Inflammatory macrophage treated with lipopolysaccharide for 1 hour (primary cell): Measurements from ENCODE around the gene GRK5.
A peak's percentile ranks its signal among the peaks of the same experiment; 100 is the strongest.

Experiments used
- DNase-seq, 2 donors: peaks; one replicate each; pipeline ENCODE4 v3.0.0-alpha.2; 2020 to 2022

Gene GRK5

GRCh38 chr10:119279441-119279840, 72.1 kb downstream of the GRK5 start:
- no peak for DNase-seq

DNA sequence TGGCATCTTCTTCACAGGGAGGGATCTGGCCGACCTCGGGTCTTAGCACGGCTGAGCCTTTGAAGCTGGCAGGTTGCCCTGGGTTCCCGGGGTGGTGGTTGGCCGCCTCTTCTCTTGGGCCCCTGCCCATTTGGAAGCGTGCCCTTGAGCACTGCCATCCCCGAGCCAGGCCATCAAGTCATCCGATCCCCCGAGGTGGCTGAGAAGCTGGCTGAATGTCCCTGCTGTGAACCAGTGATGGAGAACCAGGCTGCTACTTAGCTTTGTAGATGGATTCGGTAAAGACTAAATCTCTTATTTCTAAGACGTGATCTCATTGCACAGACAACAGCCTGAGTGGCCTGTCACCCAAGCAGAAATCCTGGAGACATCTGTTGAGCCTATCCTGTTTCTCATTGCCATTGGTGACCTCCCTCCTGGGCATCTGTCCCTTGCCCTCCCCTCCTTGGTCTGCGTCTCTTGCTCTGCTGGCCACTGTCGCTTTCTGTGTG, 74.3 kb downstream of the GRK5 start:
- DNase-seq = no peak

GRCh38 chr10:119282446-119282845, 75.1 kb downstream of the GRK5 start:
- no peak for DNase-seq

GRCh38 chr10:119283387-119283786, 76.0 kb downstream of the GRK5 start:
- no peak for DNase-seq

DNA sequence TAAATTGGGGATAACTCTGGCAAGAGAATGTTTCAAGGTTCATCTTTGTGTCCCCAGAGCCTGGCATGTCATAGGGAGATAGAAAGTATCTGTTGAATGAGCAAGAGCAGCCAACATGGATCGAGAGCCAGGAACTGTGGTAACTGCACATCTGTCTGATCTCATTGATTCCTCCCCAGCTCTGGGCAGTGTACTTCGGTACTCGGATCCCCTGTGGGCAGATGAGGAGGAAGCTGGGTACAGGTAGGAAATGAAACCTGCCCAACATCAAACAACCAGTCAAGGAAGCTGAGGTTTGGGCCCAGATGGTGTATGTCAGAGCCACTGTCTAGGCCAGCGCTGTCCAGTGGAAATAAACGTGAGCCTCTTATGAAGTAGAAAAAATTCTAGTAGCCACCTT, 76.4 kb downstream of the GRK5 start:
- no peak for DNase-seq

- no peak for DNase-seq
These were observed 77.3 kb downstream of the GRK5 start for GRCh38 chr10:119284679-119285096.

DNA sequence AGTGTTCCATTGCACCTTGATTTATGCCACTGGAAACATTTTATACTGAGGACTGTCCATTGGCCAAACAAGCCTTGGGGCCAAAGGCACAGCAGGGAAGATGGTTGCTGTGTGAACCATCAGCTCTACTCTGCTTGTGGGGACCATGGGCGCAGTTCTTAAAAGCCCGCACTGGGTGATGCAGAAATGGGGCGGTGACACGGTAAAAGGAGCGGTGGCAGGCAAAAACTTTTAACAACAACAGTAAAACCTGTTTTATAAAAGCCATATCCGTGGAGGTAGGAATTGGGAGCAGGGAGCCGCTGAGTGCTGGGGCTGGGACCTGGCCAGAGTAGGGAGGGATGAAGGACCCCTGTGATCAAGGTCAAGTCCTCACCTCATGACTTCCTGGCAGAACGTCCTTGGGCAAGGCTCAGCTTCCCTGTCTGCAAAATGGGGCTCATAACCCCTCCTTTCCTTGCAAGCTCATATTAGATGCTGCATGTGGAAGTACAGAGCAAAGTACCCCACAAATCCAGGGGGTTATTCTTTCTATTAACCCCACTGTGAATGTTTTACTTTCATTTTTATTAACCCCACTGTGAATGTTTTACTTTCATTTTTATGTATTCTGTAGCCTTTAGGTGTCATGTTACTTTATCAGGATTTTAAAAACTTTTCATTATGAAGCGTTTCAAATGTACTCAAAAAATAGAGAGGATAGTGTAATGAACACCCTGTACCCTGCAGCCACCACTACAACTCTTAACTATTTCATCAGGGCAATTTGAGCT, 78.3 kb downstream of the GRK5 start:
- DNase-seq = no peak

GRCh38 chr10:119286516-119286915, 79.1 kb downstream of the GRK5 start:
- no peak for DNase-seq

DNA sequence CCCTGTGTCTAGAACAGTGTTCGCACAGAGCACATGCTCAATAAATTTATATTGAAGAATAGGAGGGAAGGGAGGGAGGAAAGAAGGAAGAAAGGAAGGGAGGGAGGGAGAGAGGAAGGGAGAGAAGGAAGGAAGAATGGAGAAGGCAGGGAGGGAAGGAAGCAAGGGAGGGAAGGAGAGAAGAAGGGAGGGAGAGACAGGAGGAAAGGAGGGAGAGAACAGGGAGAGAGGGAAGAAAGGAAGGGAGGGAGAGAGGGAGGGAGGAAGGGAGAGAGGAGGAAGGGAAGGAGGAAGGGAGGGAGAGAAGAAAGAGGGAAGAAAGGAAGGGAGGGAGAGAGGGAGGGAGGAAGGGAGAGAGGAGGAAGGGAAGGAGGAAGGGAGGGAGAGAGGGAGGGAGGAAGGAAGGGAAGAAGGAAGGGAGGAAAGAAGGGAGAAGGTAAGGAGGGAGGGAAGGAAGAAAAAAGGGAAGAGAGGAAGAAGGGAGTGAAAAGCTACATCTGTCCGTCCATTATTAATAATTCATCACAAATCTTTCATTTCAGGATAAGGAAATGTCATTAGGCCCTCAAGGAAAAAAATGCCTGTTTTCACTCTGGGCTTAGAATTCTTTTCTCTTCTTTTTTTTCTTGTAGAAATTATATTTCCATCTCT, 79.7 kb downstream of the GRK5 start:
- DNase-seq = no peak

GRCh38 chr10:119288574-119289001, 81.2 kb downstream of the GRK5 start:
- no peak for DNase-seq

DNA sequence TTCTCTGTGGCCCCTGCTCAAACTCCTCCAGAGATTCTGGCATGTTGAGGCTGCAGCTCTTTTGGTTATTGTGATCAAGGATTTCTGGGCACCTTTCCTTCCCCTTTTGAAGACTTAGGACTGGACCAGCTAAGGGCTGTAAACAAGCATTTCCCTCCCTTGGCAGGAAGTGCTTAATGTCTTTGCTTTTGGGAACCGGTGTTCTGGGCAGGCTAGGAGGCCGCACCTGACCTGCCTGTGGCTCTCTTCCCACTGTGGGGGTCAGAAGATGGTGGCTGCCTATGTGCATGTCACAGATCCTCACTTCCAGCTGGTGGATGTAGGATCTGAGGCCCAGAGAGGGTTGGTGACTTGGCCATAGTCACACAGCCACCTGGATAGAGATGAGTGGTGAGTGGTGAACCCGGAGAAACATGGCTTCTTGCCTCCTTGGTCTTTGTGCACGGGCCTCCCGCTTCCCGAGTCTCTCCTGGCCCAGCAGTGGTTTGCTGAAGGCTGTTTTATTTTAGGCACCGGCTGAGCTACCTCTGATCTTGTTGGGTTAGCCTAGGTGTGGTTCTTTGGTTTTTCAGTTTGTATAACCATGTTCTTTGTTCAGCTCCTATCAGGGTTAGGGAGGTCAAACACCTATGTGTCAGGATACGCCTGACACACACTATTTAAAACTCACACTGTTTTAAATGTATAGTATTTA, 82.0 kb downstream of the GRK5 start:
- peak in 1 of 2 donors; percentile 9 for DNase-seq

DNA sequence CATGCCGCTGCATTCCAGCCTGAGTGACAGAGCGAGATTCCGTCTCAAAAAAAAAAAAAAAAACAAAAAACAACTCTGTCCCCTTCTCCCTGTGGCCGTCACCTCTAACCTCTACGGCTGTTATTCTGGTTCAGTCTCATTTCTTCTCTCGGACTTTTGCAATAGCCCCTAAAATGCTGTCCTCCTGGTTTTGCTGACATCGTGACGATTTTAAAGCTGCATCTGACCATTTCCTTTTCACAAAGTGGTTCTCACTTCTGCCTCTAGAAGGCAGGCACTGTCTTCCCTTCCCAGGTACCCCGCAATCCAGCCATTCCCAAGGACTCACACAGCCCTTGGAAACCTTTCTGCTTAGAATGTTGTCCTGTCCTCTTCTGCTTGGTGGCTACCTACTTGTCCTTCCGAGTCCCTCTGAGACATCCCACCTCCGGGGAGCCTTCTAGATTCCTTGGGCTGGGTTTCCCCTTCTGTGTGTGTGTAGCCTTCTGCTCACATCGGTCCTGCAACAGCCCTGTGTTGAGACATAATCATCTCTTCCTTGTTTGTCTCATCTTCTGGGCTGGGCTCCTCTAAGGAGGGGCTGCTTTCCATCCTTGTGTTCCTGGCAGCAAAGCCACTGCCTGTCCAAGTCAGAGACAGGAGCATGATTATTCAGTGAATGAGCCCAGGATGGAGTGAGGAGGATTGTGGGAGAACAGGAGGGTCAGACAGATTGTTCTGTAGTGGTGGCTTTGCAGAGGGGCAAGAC, 83.1 kb downstream of the GRK5 start:
- no peak for DNase-seq

DNA sequence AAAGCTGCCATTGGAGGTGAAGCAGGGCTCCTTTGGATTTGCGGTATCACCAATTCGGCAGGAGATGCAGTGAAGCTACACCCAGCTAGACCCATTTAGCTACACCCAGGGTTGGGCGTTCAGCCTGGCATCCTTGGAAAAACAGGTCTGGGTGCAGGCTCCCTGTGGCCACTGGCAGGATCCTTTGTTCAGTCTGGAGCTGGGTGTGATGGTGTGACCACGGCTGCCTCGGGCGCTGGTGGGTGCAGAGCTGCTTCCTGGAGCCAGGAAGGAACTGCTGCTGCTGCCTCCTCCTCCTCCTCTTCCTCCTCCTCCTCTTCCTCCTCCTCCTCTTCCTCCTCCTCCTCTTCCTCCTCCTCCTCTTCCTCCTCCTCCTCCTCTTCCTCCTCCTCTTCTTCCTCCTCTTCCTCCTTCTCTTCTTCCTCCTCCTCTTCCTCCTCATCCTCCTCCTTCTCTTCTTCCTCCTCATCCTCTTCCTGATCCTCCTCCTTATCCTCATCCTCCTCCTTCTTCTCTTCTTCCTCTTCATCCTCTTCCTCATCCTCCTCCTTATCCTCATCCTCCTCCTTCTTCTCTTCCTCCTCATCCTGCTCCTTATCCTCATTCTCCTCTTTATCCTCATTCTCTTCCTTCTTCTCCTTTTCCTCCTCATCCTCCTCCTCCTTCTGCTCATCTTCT, 84.0 kb downstream of the GRK5 start:
- DNase-seq = no peak

DNA sequence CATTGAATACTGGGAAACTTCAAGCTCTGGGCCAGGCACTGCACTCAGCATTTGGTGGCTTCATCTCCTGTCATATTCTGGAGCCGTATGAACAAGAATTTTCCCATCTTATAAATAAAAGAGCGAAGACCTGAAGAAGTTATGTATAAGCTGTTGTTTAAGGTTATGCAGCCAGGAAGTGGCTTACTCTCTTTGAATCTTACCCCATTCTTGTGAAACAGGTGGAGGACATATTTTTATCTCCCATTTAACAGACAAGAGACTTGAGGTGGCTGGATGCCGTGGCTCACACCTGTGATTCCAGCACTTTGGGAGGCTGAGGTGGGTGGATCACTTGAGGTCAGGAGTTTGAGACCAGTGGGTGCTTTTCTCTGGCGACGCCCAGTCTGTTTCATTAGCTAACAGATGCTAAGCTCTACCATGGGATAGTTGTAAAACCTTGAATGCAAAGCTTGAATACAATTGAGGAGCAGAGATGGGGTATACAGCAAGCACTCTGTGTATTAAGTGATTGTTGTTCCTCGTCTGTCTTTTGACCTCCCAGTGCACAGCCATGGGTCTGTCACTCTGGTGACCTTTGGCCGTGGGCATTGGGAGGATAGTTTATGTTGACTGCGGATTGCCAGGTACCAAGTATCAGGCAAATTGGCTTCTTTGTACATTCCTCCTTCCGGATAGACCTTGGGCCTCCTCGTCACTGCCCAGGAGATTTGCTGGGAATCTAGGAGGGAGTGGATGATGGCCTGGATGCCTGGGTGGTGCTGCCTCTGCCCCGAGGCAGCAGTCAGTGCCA, 85.8 kb downstream of the GRK5 start:
- DNase-seq = no peak

DNA sequence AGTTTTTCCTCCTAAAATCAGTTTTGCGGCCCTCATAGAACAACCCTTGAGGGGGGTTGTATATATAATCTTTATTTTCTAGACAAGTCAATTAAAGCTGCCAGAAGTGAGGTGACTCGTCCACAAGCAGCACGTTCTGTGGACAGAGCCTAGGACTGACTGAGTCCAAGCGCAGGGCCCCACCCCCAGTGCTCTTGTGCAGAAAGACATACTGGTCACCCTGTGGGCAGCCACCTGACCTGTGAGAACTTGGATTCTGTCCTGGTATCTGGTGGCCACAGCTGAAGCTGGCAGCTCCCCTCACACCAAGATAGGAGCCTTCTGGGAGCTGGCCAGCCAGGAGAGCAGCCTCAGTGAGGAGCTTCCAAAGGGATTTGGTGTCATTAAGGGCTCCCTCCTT, 89.3 kb downstream of the GRK5 start:
- DNase-seq = no peak

- DNase-seq = no peak
These were observed 90.0 kb downstream of the GRK5 start for GRCh38 chr10:119297207-119297968.

DNA sequence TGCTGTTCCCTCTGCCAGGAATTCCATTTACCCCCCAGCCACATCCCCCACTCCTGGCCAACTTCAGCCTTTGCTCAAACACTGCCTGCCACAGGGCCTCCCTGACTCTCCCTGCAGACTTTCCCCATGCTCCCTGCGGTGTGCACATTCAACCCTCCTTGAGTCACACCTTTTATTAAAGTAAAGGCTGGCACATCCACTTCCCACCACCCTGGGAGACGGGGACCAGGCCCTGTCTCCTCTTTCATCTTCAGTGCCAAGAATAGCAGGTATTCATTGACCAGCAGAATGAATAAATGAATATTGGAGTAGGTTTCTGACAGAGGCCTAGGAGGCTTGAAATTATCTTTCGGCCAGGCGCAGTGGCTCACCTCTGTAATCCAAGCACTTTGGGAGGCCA, 91.4 kb downstream of the GRK5 start:
- no peak for DNase-seq

- no peak for DNase-seq
These were observed 92.2 kb downstream of the GRK5 start for GRCh38 chr10:119299531-119299930.

- peak in 1 of 2 donors; percentile 24 for DNase-seq
These were observed 94.0 kb downstream of the GRK5 start for GRCh38 chr10:119301397-119301796.

GRCh38 chr10:119302172-119302571, 94.8 kb downstream of the GRK5 start:
- no peak for DNase-seq
